ENCODE measurements around the gene ZMYND8.

Gene ZMYND8

DNA sequence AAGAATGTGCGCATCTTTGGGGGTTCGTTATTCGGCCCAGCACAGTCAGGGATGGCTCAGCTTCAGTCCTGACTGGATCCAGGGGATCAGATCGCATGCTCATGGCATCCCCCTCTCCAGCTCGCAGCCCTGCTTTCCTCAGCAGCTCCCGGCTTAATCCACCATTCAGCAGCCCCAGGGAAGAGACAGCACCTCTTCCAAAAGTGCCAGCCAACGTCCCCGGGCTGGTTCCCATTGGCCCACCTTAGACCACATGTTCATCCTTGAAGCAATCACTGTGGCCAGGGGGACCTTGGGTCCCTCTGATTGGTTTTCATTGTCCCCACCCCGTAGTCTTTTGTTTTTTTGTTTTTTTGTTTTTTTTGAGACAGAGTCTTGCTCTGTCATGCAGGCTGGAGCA, 188.7 kb downstream of the ZMYND8 start:
- no peak for DNase-seq

- no peak for DNase-seq
Observed at GRCh38 chr20:47165376-47165865, 191.1 kb downstream of the ZMYND8 start.

DNA sequence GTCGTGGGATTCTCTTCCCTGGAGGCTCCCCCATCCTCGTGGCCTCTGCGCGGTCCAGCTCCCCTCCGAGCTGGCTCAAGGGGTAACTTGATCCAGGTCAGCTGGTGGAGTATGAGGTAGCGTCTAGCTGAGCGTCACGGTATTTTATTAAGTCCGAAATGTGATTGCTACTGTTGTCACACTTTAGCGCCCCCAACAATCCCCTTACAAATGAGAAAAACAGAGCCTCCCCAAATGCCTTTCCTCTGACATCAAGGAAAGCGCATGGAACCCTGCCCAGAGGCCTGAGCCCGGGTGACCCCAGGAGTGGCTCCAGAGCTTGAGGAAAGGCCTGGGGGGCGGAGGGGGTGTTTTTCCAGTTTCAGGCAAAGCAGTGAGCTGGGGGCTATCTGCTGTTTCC, 192.4 kb downstream of the ZMYND8 start:
- DNase-seq = no peak

GRCh38 chr20:47161411-47161810, 195.1 kb downstream of the ZMYND8 start:
- DNase-seq = no peak

GRCh38 chr20:47160992-47161391, 195.5 kb downstream of the ZMYND8 start:
- no peak for DNase-seq

DNA sequence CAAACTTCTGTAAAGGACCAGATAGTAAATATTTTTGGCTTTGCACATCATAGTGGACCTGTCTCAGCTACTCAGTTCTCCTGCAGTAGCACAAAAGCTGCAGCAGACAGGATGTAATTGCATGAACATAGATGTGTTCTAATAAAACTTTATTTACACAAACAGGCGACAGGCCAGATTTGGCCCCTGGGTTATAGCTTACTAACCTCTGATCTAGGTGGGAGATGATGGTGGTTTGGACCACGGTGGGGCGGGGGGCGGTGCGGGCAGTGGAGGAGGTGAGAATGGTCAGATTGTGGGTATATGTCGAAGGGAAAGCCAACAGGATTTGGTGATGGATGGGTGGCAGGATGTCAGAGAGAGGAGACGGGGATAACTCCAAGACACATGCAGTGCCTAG, 196.3 kb downstream of the ZMYND8 start:
- no peak for DNase-seq

Data from hematopoietic multipotent progenitor cell treated with erythropoietin and hydrocortisone succinate and interleukin-3 and kit ligand, for 4 days (in vitro differentiated cells).